Caco-2 (cell line): ENCODE data around the gene ARF1. TPM values are rescaled to one million over a fixed set of nuclear protein-coding genes. Genes with fewer than 3 reads are reported as not detected.

Experiments used
- BruUV-seq: library from RNA; stranded (reverse); fragments of 400-500 nt; replicated peaks from 2 replicates; lab custom pipeline; 2021; lab: Mats Ljungman, UMichigan
- CTCF ChIA-PET: fragments of 300-600 bp; sonication (Branson Sonifier 250); formaldehyde crosslinking; loops from one replicate; lab custom pipeline; 2022; ENCODE audit warnings: antibody characterized with exemption; lab: Charles Lee
- POLR2A ChIA-PET: fragments of 300-600 bp; sonication (Branson Sonifier 250); formaldehyde crosslinking; loops from one replicate; lab custom pipeline; 2022; ENCODE audit warnings: antibody characterized with exemption; lab: Charles Lee
- DNase-seq, 2 experiments: peaks; one replicate each; pipeline versions ENCODE4 v3.0.0 to v3.0.0-alpha.2; 2020 to 2022
- H3K27me3 ChIP-seq: replicated peaks from 2 replicates; pipeline ENCODE4 v1.6.0; 2011; ENCODE audit warnings: low read length; ENCODE audit not compliant: control insufficient read depth, insufficient read depth
- H3K36me3 ChIP-seq: 2 replicates; pipeline ENCODE4 v1.5.1; 2011; ENCODE audit warnings: low read length; ENCODE audit not compliant: control insufficient read depth, insufficient read depth
- H3K4me1 ChIP-seq: fragments of 250-450 bp; sonication (Bioruptor Pico); 2 replicates; pipeline ENCODE4 v1.5.1; 2020; ENCODE audit warnings: mild to moderate bottlenecking
- H3K4me3 ChIP-seq: 2 replicates; pipeline ENCODE4 v1.5.1; 2011; ENCODE audit warnings: low read depth, mild to moderate bottlenecking, control low read depth, low read length
- H3K9me3 ChIP-seq: fragments of 250-450 bp; sonication (Bioruptor Pico); 2 replicates; pipeline ENCODE4 v1.5.1; 2020; ENCODE audit warnings: mild to moderate bottlenecking, moderate library complexity
- H3K27ac Mint-ChIP-seq: one replicate; pipeline ENCODE4 v1.8.0; 2022; ENCODE audit warnings: mixed read lengths; ENCODE audit not compliant: unreplicated experiment
- H3K27me3 Mint-ChIP-seq: one replicate; pipeline ENCODE4 v1.8.0; 2022; ENCODE audit warnings: mixed read lengths; ENCODE audit not compliant: insufficient read depth, unreplicated experiment
- H3K36me3 Mint-ChIP-seq: one replicate; pipeline ENCODE4 v1.8.0; 2022; ENCODE audit warnings: mild to moderate bottlenecking, mixed read lengths; ENCODE audit not compliant: insufficient read depth, unreplicated experiment
- H3K4me1 Mint-ChIP-seq: one replicate; pipeline ENCODE4 v1.8.0; 2022; ENCODE audit warnings: low read depth, mixed read lengths; ENCODE audit not compliant: unreplicated experiment
- H3K4me3 Mint-ChIP-seq: one replicate; pipeline ENCODE4 v1.8.0; 2022; ENCODE audit warnings: mild to moderate bottlenecking, moderate library complexity, mixed read lengths; ENCODE audit not compliant: unreplicated experiment
- H3K9me3 Mint-ChIP-seq: one replicate; pipeline ENCODE4 v1.8.0; 2022; ENCODE audit warnings: mixed read lengths; ENCODE audit not compliant: unreplicated experiment
- intact Hi-C: fragments of 100-400 bp; cut with micrococcal nuclease; formaldehyde crosslinking; loops from one replicate; pipeline ENCODE4 v1.10.0; 2022; ENCODE audit not compliant: unreplicated experiment
- total RNA-seq: library from RNA; stranded (reverse); gene quantifications from 2 replicates; pipeline ENCODE4 v1.2.3, GENCODE V29; 2022
- TF ChIP-seq, protein P1 (sequence below), 2 experiments: fragments of 200-600 bp in 1 of 2; IDR thresholded peaks; 1 replicate in 1 of 2; 2 replicates in 1 of 2; pipeline versions ENCODE4 v1.5.1 to v1.8.0; 2011 to 2022; ENCODE audit warnings: antibody characterized with exemption in 1 of 2, control low read depth in 1 of 2, inconsistent platforms in 1 of 2, low read depth in 1 of 2, low read length in 1 of 2, mild to moderate bottlenecking in 1 of 2, moderate library complexity in 1 of 2; ENCODE audit not compliant: insufficient read depth in 1 of 2, severe bottlenecking in 1 of 2, unreplicated experiment in 1 of 2

Gene ARF1
- total RNA-seq, 1 experiment from 2014 or later = 378 TPM

GRCh38 chr1:228042508-228042907, 40.0 kb upstream of the ARF1 start:
- POLR2A ChIA-PET = no interaction called here
- Mint-ChIP-seq H3K4me3 (no peak overlapping the region), H3K36me3 (no peaks in the 10 kb centered on the region), H3K27me3 (no peaks in the 10 kb centered on the region), H3K9me3 (no peaks in the 10 kb centered on the region), H3K27ac (no peak overlapping the region), H3K4me1 (no peaks in the 10 kb centered on the region)
- no TSS peak for BruUV-seq
- CTCF ChIA-PET = no interaction called here
- H3K4me1 ChIP-seq = peaks cover 5% of the 10 kb centered on the region; the same call in 1 of the 2 replicates
- no peaks in the 10 kb centered on the region for H3K9me3 ChIP-seq
- DNase-seq = no peak
- TF ChIP-seq, protein P1, sequence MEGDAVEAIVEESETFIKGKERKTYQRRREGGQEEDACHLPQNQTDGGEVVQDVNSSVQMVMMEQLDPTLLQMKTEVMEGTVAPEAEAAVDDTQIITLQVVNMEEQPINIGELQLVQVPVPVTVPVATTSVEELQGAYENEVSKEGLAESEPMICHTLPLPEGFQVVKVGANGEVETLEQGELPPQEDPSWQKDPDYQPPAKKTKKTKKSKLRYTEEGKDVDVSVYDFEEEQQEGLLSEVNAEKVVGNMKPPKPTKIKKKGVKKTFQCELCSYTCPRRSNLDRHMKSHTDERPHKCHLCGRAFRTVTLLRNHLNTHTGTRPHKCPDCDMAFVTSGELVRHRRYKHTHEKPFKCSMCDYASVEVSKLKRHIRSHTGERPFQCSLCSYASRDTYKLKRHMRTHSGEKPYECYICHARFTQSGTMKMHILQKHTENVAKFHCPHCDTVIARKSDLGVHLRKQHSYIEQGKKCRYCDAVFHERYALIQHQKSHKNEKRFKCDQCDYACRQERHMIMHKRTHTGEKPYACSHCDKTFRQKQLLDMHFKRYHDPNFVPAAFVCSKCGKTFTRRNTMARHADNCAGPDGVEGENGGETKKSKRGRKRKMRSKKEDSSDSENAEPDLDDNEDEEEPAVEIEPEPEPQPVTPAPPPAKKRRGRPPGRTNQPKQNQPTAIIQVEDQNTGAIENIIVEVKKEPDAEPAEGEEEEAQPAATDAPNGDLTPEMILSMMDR (IDR thresholded peaks at IDR 0.05; ENCODE audit: insufficient read depth in 1 of 2, low read depth in 1 of 2, low read length in 1 of 2, severe bottlenecking in 1 of 2, unreplicated experiment in 1 of 2) = no peak
- H3K36me3 ChIP-seq = no peaks in the 10 kb centered on the region
- intact Hi-C loops = no loop called here
- no peaks in the 10 kb centered on the region; the same call in 1 of the 2 replicates for H3K27me3 ChIP-seq
- H3K4me3 ChIP-seq = no peak overlapping the region

DNA sequence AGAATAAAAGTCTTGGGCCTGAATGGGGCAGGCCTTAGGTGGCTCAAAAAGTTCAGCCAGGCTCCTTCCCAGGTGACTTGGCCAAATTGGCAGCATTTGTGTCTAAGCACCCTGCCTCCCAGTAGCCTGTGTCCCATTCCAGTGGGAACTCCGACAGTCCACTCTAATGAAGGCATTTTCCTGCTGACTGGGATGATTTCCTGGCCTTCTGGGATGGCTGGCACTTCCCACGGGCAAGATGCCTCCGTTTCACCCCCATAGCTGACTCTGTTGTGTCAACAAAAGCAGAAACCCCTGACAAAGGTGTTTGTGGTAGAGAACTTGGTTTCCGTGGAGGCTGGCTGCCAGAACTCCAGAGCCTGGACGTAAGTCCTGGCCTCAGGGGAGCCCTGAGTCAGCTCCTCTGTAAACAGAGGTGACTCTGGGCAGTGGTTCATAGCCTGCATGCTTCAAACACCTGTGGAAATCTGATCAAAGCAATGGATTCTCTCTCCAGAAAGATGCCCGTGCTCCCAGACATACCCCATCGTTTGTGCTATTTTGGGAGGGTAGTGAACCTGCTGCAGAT, 39.1 kb upstream of the ARF1 start:
- CTCF ChIA-PET = no interaction called here
- BruUV-seq = no TSS peak
- H3K27me3 Mint-ChIP-seq = no peaks in the 10 kb centered on the region

GRCh38 chr1:228044961-228045360, 37.5 kb upstream of the ARF1 start:
- ChIA-PET POLR2A (no interaction called here), CTCF (no interaction called here)
- no peak for DNase-seq
- TF ChIP-seq, protein P1 (IDR thresholded peaks at IDR 0.05; ENCODE audit: insufficient read depth in 1 of 2, low read depth in 1 of 2, low read length in 1 of 2, severe bottlenecking in 1 of 2, unreplicated experiment in 1 of 2) = no peak
- Histone ChIP-seq H3K4me1 (no peaks in the 10 kb centered on the region), H3K27me3 (no peaks in the 10 kb centered on the region), H3K4me3 (no peak overlapping the region), H3K36me3 (no peaks in the 10 kb centered on the region), H3K9me3 (no peaks in the 10 kb centered on the region)
- Mint-ChIP-seq H3K36me3 (no peaks in the 10 kb centered on the region), H3K27ac (no peak overlapping the region), H3K27me3 (no peaks in the 10 kb centered on the region), H3K4me3 (no peak overlapping the region), H3K9me3 (no peaks in the 10 kb centered on the region), H3K4me1 (no peaks in the 10 kb centered on the region)
- intact Hi-C loops = no loop called here
- no TSS peak for BruUV-seq

More for the DNA sequence above, 39.1 kb upstream of the ARF1 start:
- Mint-ChIP-seq H3K4me1 (no peaks in the 10 kb centered on the region), H3K9me3 (no peaks in the 10 kb centered on the region), H3K36me3 (no peaks in the 10 kb centered on the region), H3K4me3 (no peak overlapping the region), H3K27ac (no peak overlapping the region)
- DNase-seq = no peak
- Histone ChIP-seq H3K4me1 (peaks cover under 1% of the 10 kb centered on the region; the same call in 1 of the 2 replicates), H3K27me3 (no peaks in the 10 kb centered on the region; the same call in 1 of the 2 replicates), H3K36me3 (no peaks in the 10 kb centered on the region), H3K9me3 (no peaks in the 10 kb centered on the region), H3K4me3 (no peak overlapping the region)
- intact Hi-C loops = no loop called here
- POLR2A ChIA-PET = no interaction called here
- TF ChIP-seq, protein P1 (IDR thresholded peaks at IDR 0.05; ENCODE audit: insufficient read depth in 1 of 2, low read depth in 1 of 2, low read length in 1 of 2, severe bottlenecking in 1 of 2, unreplicated experiment in 1 of 2) = no peak
